HG03196 (cell line): ENCODE measurements around the gene PTCH1.

ENCODE experiments used
- ATAC-seq: cut with Tn5 transposase; IDR thresholded peaks from one replicate; pipeline ENCODE4 v1.9.1; 2021; ENCODE audit not compliant: unreplicated experiment

Gene PTCH1

DNA sequence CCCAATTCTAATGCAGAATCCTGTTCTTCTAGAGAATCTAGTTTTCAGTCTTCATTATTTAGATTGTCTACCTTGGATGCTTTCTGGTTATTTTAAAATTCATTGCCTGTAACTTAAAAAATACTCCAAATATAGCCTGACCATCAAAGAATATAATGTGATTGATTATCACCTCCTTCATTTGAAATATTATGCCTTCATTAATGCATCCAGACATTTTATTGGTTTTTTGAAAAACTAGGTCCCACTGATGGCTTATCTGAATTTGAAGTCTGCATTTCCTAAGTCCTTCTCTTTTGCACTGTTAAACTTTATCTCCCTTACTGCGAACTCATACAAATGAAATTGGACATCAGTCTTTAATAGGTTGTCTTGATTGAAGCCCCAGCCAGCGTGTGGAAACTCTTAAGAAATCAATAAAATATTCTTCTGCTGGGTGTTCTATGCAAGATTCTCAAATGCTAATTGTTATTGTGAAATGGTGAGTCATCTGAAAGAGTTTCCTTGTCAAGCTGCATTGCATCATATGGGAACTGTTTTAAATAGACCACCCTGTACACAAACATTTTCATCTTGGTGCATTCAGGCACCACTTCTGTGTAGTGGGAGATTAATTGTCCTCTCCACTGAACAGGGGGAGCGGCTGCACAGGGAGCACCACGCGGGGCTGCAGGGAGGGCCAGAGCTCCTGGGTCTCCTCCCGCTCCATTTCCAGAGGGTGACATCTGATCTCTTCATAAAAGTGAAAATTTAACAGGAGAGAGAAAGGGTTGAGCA, 106.9 kb downstream of the PTCH1 start:
- no peak for ATAC-seq

GRCh38 chr9:95407524-95407923, 109.2 kb downstream of the PTCH1 start:
- no peak for ATAC-seq

- ATAC-seq: no peak
These were observed 110.7 kb downstream of the PTCH1 start for GRCh38 chr9:95406121-95406520.

GRCh38 chr9:95399261-95399660, 117.5 kb downstream of the PTCH1 start:
- no peak for ATAC-seq
